Measurements from ENCODE around the gene IFI44L. TPM values are rescaled to one million over a fixed set of nuclear protein-coding genes. Genes with fewer than 3 reads are reported as not detected.

IFI44L gene
- total RNA-seq, 4 donors from 2014 or later = 9.6 to 49.5 (median 23.6) TPM

GRCh38 chr1:78619032-78619431 is 1.2 kb upstream of the IFI44L start:
- TF ChIP-seq, protein P1, sequence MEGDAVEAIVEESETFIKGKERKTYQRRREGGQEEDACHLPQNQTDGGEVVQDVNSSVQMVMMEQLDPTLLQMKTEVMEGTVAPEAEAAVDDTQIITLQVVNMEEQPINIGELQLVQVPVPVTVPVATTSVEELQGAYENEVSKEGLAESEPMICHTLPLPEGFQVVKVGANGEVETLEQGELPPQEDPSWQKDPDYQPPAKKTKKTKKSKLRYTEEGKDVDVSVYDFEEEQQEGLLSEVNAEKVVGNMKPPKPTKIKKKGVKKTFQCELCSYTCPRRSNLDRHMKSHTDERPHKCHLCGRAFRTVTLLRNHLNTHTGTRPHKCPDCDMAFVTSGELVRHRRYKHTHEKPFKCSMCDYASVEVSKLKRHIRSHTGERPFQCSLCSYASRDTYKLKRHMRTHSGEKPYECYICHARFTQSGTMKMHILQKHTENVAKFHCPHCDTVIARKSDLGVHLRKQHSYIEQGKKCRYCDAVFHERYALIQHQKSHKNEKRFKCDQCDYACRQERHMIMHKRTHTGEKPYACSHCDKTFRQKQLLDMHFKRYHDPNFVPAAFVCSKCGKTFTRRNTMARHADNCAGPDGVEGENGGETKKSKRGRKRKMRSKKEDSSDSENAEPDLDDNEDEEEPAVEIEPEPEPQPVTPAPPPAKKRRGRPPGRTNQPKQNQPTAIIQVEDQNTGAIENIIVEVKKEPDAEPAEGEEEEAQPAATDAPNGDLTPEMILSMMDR (IDR thresholded peaks at IDR 0.05; ENCODE audit: low read depth) = no peak

- TF ChIP-seq, protein P1 (IDR thresholded peaks at IDR 0.05; ENCODE audit: low read depth) = no peak
Measured at GRCh38 chr1:78619446-78619802, 824 bp upstream of the IFI44L start.

GRCh38 chr1:78620666-78621065 is 418 bp downstream of the IFI44L start:
- TF ChIP-seq, protein P1 (IDR thresholded peaks at IDR 0.05; ENCODE audit: low read depth) = no peak

DNA sequence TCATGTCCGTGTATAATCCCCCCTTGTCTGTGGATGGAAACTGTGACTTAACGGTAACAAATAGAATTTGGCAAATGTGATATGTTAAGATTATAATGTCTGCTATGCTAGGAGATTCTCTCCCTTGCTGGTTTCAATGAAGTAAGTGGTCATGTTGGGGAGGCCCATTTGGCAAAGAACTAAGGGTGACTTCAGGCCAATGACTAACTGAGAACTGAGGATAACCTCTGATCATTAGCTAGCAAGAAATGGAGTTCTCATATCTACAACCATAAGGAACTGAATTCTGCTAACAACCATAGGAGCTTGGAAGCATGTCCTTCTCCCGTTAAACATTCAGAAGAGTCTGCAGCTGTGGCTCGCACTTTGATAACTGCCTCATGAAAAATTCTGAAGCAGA is 2.3 kb downstream of the IFI44L start:
- TF ChIP-seq, protein P1 (IDR thresholded peaks at IDR 0.05; ENCODE audit: low read depth) = no peak

DNA sequence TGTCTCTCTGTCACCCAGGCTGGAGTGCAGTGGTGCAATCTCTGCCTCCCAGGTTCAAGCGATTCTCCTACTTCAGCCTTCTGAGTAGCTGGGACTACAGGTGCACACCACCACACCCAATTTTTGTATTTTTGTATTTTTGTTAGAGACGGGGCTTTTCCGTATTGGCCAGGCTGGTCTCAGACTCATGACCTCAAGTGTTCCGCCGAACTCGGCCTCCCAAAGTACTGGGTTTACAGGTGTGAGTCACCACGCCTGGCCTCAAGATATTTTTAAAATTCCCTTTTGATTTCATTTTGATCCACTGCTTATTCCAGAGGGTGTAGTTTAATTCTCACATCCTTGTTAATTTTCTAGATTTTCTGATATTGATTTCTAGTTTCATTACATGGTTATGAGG is 3.8 kb downstream of the IFI44L start:
- TF ChIP-seq, protein P1 (IDR thresholded peaks at IDR 0.05; ENCODE audit: low read depth) = no peak

DNA sequence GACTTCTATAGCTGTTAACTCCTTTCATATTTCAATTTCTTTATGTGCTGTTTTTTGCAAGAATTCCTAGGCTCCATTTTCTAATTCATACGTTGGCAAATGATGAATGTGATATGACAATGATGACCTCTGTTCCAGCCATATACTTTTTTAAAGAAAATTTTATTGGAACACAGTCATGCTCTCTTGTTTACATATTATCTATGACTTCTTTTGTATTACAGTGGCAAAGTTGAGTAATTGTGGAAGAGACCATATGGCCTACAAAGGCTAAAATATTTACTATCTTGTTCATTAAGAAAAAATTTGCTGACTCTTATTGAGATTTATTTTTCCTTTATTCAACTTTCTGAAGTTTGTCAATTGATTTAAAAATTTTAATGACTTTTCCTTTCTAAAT is 7.1 kb downstream of the IFI44L start:
- TF ChIP-seq, protein P1 (IDR thresholded peaks at IDR 0.05; ENCODE audit: low read depth) = no peak

GRCh38 chr1:78630600-78630999 is 10.4 kb downstream of the IFI44L start:
- TF ChIP-seq, protein P1 (IDR thresholded peaks at IDR 0.05; ENCODE audit: low read depth) = no peak

All from subcutaneous adipose tissue (tissue), 4 donors.